DOHH2 (cell line): ENCODE data around the gene PDE4D.

Experiments
- H3F3A ChIP-seq: fragments of 200-600 bp; sonication (generic), shearing (Covaris generic); 2 replicates; pipeline ENCODE4 v1.6.0; 2016; ENCODE audit warnings: antibody characterized with exemption, mild to moderate bottlenecking; ENCODE audit not compliant: control insufficient read depth, insufficient read depth
- H3K27ac ChIP-seq: fragments of 200-600 bp; sonication (generic); 2 replicates; pipeline ENCODE4 v1.5.1; 2014; ENCODE audit warnings: low read depth, mild to moderate bottlenecking, low read length, moderate library complexity
- H3K27me3 ChIP-seq: fragments of 200-600 bp; sonication (generic); 2 replicates; pipeline ENCODE4 v1.6.1; 2014; ENCODE audit warnings: mild to moderate bottlenecking, low read length, mixed read lengths; ENCODE audit not compliant: control insufficient read depth
- H3K36me3 ChIP-seq: fragments of 200-600 bp; sonication (generic); 2 replicates; pipeline ENCODE4 v1.6.1; 2014; ENCODE audit warnings: mild to moderate bottlenecking, low read length, moderate library complexity, mixed read lengths; ENCODE audit not compliant: control insufficient read depth
- H3K4me1 ChIP-seq: fragments of 200-600 bp; sonication (generic); 2 replicates; pipeline ENCODE4 v1.6.1; 2014; ENCODE audit warnings: mild to moderate bottlenecking, low read length, mixed read lengths; ENCODE audit not compliant: control insufficient read depth
- H3K4me2 ChIP-seq: fragments of 200-600 bp; sonication (generic); 2 replicates; pipeline ENCODE4 v1.6.0; 2014; ENCODE audit warnings: mild to moderate bottlenecking, low read length, moderate library complexity
- H3K4me3 ChIP-seq: fragments of 200-600 bp; sonication (generic); 2 replicates; pipeline ENCODE4 v1.5.1; 2014; ENCODE audit warnings: mild to moderate bottlenecking, low read length, mixed read lengths
- H3K79me2 ChIP-seq: fragments of 200-600 bp; sonication (generic); 2 replicates; pipeline ENCODE4 v1.6.1; 2014; ENCODE audit warnings: mild to moderate bottlenecking, low read length, mixed read lengths; ENCODE audit not compliant: control insufficient read depth
- H3K9me2 ChIP-seq: fragments of 200-600 bp; sonication (generic); replicated peaks from 2 replicates; pipeline ENCODE4 v1.6.1; 2014; ENCODE audit warnings: mild to moderate bottlenecking, low read length, mixed read lengths; ENCODE audit not compliant: control insufficient read depth
- H3K9me3 ChIP-seq: fragments of 200-600 bp; sonication (generic); 2 replicates; pipeline ENCODE4 v1.6.1; 2014; ENCODE audit warnings: antibody characterized with exemption, low read length, mixed read lengths; ENCODE audit not compliant: control insufficient read depth, insufficient read depth
- H4K20me1 ChIP-seq: fragments of 200-600 bp; sonication (generic); 2 replicates; pipeline ENCODE4 v1.6.0; 2014; ENCODE audit warnings: low read depth, mild to moderate bottlenecking, antibody characterized with exemption, low read length, moderate library complexity; ENCODE audit not compliant: control insufficient read depth, insufficient read depth
- EZH2phosphoT487 ChIP-seq: fragments of 200-600 bp; sonication (generic); IDR thresholded peaks from 2 replicates; pipeline ENCODE4 v1.6.1; 2017; ENCODE audit warnings: borderline replicate concordance, mild to moderate bottlenecking, antibody characterized with exemption, low read length, moderate library complexity, mixed read lengths
- TF ChIP-seq, protein P1 (sequence below): fragments of 200-600 bp; sonication (generic); IDR thresholded peaks from one replicate; pipeline ENCODE4 v1.5.1; 2014; ENCODE audit warnings: antibody characterized with exemption, mild to moderate bottlenecking, low read depth, low read length; ENCODE audit not compliant: poor library complexity, severe bottlenecking

PDE4D gene

DNA sequence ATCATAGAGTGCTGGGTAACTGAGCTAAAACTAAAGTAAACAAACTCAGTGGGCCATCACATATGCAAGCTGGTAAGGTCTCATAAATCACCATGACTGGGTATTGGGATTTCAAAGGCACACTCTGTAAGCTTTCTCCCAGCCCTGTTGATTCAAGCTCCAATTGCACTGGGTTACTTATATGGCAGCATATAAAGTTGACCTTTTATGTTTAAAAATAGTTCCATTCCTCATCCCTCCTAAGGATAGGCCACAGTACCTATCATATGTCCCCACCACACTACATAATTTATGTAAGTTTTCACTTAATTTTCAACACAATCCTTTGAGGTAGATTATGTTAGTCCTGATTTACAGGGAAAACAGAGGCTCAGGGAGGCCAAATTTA, 872.2 kb downstream of the PDE4D start:
- Histone ChIP-seq H3K9me2 (no peaks in the 10 kb centered on the region), H4K20me1 (no peaks in the 10 kb centered on the region), H3K27ac (no peak overlapping the region), H3K4me3 (no peak overlapping the region), H3K79me2 (no peaks in the 10 kb centered on the region), H3K4me2 (no peak overlapping the region), H3K27me3 (no peaks in the 10 kb centered on the region), H3F3A (no peaks in the 10 kb centered on the region), H3K9me3 (no peaks in the 10 kb centered on the region), H3K36me3 (0 out of 2 replicates have a peak, but pooled peaks cover 10% of the 10 kb centered on the region), H3K4me1 (no peaks in the 10 kb centered on the region)
- TF ChIP-seq, protein P1, sequence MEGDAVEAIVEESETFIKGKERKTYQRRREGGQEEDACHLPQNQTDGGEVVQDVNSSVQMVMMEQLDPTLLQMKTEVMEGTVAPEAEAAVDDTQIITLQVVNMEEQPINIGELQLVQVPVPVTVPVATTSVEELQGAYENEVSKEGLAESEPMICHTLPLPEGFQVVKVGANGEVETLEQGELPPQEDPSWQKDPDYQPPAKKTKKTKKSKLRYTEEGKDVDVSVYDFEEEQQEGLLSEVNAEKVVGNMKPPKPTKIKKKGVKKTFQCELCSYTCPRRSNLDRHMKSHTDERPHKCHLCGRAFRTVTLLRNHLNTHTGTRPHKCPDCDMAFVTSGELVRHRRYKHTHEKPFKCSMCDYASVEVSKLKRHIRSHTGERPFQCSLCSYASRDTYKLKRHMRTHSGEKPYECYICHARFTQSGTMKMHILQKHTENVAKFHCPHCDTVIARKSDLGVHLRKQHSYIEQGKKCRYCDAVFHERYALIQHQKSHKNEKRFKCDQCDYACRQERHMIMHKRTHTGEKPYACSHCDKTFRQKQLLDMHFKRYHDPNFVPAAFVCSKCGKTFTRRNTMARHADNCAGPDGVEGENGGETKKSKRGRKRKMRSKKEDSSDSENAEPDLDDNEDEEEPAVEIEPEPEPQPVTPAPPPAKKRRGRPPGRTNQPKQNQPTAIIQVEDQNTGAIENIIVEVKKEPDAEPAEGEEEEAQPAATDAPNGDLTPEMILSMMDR = no peak
- TF ChIP-seq EZH2phosphoT487 = no peak

DNA sequence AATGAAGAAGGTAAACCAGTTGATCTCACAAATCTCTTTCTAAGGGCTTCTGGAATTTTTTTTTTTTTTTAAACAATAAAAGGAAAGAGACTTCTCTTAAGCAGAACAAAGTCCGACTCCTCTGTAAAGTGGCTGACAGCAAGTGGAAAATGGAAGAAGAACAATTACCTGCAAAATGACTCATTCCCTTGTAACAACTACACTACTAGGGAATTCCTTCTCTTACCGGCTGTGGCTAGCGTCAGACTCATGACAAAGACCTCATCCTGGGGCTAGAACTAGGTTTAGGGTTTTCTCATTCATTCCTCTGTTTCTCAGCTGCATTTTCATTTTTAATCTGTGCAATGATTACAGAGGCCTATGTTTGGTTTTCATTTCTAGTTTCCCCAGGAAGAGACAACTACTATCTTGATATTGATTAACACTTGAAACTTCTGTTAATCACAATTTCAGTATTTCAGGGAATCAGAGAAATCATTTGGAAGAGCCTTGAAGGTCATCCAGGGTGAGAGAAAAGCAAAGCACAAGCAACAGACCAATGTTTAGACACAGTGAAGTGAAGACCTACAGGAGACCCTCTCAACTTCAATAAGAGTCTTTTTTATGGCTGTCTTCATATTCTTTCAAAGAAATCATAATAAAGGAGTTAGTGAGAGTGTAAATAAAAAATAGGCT, 872.8 kb downstream of the PDE4D start:
- H3K4me3 ChIP-seq = no peak overlapping the region
- H4K20me1 ChIP-seq = no peaks in the 10 kb centered on the region
- H3K36me3 ChIP-seq = 0 out of 2 replicates have a peak, but pooled peaks cover 10% of the 10 kb centered on the region
- no peak overlapping the region for H3K27ac ChIP-seq
- no peaks in the 10 kb centered on the region for H3F3A ChIP-seq
- no peaks in the 10 kb centered on the region for H3K79me2 ChIP-seq
- no peak for TF ChIP-seq EZH2phosphoT487
- TF ChIP-seq, protein P1 = no peak
- no peaks in the 10 kb centered on the region for H3K9me2 ChIP-seq
- no peak overlapping the region for H3K4me2 ChIP-seq
- H3K27me3 ChIP-seq = no peaks in the 10 kb centered on the region
- H3K9me3 ChIP-seq = no peaks in the 10 kb centered on the region
- H3K4me1 ChIP-seq = no peaks in the 10 kb centered on the region

DNA sequence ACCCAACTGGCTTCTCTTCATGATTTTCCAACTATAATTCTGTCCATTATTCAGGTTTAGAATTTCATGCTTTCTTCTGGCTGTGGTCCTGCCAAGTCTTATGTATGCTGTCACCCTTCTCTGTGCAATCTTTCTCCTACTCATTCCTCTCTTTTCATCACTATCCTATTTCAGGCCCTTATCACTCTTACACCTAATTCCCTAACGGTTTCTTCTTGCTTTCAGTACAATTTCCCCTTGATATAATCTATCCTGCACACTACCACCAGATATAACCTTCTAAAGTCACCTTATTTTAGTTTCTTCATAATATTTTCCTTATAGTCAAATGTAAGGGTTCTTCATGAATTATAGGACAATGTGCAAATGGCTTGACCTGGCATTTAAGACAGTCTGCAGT, 874.4 kb downstream of the PDE4D start:
- no peak overlapping the region for H3K4me2 ChIP-seq
- no peak overlapping the region for H3K4me3 ChIP-seq
- no peaks in the 10 kb centered on the region for H3K27me3 ChIP-seq
- 0 out of 2 replicates have a peak, but pooled peaks cover 6% of the 10 kb centered on the region for H3K36me3 ChIP-seq
- no peak for TF ChIP-seq EZH2phosphoT487
- TF ChIP-seq, protein P1 = no peak
- no peak overlapping the region for H3K27ac ChIP-seq
- no peaks in the 10 kb centered on the region for H4K20me1 ChIP-seq
- H3F3A ChIP-seq = no peaks in the 10 kb centered on the region
- H3K9me2 ChIP-seq = no peaks in the 10 kb centered on the region
- H3K9me3 ChIP-seq = no peaks in the 10 kb centered on the region
- no peaks in the 10 kb centered on the region for H3K4me1 ChIP-seq
- H3K79me2 ChIP-seq = no peaks in the 10 kb centered on the region
